ENCODE measurements around the gene ELAVL3.

- no peak for TF ChIP-seq CTCF (IDR thresholded peaks at IDR 0.05)
- no peak for TF ChIP-seq POLR2A (IDR thresholded peaks at IDR 0.05)
These were observed 23.7 kb downstream of the ELAVL3 start for GRCh38 chr19:11457115-11457514.
